GM19238 (cell line): ENCODE data around the gene SP4.

Source experiments
- DNase-seq: peaks from one replicate; pipeline ENCODE4 v3.0.0; 2011; ENCODE audit warnings: low spot score; ENCODE audit not compliant: insufficient read length

Gene SP4

DNA sequence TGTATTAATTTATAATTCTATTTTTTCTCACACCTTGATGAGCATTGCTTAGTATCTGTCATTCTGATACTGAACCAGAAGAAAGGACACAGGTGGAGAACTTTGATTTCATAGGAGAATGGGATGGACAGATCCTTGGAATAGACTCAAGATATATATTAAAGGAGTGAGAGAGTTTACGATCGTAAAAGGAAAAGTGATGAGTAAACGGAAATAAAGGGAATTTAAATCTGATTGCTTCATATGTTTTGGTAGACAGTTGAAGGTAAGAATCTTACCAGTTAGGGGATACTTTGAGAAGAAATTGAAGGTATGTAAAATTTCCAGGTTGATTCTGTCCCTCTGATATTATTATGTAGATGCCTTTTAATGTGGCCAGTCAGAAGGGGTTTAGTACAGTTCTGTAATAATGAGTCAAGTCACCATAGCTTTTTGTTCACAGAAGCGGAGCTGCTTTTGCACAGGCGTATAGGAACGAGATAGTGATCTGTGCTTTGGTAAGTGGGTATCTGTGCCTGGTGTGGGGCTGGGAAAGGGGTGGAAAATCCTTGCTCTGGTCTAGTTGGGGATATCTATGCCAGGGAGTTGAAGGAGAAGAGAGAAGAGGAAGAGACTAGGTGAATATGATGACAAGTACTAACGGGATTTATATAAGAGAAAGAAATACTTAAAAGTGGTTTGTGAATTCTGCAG is 15.4 kb downstream of the SP4 start:
- no peak for DNase-seq

DNA sequence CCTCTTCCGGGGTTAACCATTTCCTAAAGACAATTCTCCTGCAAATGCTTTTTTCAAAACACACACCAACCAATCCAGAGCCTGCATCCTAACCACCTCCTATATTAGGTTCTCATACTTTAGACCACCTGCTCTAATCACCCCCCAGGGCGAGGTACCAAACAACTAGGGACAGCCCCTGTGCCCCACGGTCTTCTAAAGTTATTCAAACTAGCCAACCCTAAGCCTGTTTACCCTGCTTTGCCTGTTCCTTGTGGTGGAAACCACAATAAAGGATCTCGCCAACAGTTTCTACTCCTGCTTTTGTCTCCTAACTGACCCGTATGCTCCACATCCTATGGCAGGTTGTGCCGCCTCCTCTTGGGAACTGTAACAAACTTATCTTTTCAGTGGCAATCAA is 21.1 kb downstream of the SP4 start:
- DNase-seq: no peak

DNA sequence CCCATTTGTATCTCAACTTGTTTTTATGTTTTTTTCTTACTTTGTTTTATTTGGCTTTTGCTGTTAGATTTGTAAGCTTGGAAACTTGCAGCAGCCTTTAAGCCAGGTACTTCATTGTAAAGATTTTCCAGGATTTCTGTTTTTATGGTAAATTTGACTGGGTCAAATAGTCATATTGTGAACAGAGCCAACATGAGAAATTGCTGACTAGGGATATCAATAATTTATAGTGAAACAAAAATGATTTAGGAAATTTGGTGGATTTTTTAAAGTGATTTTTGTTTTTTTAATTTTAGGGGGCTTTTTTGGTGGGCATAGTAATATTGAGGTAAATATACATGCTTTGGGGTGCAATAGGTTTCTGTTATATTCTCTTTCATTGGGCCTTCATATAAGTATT is 22.2 kb downstream of the SP4 start:
- DNase-seq: no peak

DNA sequence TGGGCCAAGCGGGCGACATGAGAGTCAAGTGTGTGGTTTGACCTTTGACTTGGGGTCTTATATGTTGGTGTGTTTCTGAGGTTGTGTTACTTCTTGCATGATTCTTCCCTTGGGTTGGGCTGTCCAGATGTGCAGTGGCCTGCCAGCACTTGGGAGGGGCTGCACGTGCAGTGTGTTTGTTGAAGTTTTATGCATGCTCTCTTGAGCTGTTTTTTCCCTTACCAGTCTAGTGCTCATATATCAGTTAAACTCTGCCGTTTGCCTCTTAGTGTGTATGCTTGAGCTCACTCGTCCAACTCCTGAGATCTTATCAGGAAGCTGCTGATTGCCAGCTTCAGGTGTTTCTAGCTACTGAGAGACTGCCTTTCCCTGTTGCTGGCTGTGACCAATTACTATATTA is 23.1 kb downstream of the SP4 start:
- DNase-seq: no peak

DNA sequence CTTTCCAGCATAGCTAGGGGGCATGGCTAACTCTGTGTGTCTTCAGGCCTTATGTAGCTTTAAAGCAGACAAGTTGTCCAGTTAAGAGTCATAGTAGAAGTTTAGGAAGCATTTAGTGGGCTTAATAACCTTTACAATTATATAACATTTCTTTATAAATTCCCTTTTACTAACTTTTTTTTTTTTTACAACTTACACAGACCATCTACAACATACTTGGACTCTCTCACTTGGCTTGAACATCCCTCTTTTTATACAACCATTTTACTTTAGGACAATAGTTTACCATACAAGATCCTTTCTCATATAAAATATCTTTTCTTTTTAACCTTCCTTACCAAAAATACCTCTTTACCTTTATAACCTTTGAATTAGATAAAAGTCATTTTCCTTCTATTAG is 26.3 kb downstream of the SP4 start:
- no peak for DNase-seq

DNA sequence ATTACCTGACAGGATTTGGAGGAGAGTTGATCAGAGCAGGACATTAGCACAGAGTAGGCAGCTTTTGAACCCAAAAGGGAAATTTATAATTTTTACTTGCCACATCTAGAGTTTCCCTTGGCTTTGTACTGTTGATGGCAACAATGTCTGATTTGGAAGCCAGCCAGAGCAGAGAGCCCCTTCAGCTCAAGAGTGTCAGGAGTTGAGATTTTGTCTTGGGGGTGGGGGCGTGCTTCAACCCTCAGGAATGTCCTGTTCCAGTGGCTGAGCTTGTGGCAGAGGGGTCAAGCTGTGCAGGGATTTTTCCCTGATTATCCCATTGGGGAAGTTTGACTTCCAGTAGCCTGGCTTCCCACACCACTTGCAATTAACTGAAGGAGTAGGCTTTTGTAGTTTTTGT is 27.0 kb downstream of the SP4 start:
- no peak for DNase-seq

DNA sequence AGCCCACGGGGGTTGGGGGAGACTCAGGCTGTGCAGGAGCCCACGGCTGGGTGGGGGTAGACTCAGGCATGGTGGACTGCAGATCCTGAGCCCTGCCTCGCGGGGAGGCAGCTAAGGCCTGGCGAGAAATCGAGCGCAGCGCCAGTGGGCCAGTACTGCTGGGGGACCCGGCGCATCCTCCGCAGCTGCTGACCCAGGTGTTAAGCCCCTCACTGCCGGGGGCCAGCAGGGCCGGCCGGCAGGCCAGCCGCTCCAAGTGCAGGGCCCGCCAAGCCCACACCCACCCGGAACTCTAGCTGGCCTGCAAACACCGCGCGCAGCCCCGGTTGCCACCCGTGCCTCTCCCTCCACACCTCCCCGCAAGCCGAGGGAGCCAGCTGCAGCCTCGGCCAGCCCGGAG is 33.4 kb downstream of the SP4 start:
- no peak for DNase-seq

DNA sequence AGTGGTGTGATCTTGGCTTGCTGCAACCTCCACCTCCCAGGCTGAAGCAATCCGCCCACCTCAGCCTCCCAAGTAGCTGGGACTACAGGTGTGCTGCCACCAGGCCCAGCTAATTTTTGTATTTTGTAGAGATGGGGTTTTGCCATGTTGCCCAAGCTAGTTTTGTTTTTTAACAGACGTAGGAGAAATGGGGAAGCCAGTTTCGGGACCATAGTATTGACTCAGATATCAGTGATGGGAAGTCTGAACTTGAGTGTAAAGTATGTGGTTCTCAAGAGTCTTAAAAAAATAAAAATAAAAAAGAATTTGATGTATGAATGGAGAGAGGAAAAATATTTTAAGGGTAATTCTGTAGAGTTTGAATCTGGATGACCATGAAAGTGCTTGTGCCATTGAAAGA is 34.2 kb downstream of the SP4 start:
- no peak for DNase-seq

DNA sequence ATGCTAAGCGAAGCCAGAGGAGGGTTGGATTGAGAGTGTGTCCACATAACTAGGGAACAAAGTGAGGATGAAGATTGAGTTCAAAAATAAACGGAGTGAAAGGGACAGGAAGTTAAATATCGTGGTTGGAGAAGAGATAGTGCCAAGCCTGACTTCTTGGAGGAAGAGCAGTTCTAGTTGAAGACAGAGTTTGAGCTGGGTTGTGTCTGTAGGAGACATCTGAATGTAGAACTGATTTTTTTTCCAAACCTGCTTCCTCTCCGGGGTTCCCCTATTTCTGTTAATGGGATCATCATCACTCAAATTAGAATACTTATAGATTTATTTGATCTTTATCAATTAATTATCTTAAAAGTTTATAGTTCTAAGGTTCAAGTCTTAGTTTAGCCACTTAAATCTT is 35.6 kb downstream of the SP4 start:
- no peak for DNase-seq

DNA sequence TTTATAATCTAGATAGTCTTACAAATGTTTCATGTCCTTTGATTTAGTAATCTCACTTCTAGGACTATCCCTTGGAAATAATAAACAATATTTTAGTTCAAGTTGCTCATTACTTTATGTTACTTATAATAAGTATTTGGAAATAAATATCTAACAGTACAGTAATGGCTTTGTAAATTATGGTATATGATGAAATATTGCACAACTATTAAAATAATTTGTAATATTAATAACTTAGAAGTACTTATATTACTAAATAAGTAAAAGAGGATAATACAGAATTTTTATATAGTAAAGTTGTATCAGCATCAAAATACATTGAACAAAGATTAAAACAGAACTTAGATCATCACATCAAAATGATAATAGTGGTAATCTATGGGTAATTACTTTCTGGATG is 41.1 kb downstream of the SP4 start:
- no peak for DNase-seq

DNA sequence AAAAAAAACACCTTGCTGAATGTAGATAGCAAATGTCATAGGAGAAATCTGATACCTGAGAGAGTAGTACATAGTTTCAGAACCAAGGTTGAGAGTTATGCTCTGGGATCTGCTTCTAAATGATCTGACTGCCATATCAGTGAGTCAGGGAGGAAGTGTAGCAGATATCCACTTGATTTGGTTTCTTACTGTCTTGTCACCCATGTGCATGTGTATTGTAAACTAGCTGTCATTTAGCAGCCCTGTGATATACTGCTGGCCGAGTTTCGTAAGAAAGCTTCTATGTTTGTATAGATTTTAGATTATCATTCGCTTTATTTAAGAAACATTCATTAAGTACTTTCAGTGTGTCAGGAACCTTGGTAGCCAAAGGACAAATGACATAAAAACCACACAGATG is 42.0 kb downstream of the SP4 start:
- no peak for DNase-seq

DNA sequence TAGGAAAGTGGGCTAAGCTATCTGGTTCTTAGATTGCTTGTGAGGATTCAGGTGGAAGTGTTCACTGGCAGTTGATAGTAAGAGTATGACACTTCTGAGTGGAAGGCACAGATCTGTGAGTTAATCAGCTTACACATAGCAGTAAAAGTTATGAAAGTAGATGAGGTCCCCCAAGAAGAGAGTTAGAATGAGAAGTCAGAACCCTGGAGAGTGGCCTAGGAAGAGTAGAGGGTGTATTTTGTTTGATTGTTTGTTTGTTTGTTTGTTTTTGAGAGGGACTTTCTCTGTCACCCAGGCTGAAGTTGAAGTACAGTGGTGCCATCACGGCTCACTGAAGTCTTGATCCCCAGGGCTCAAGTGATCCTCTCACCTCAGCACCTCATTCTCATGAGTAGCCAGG is 44.1 kb downstream of the SP4 start:
- no peak for DNase-seq

DNA sequence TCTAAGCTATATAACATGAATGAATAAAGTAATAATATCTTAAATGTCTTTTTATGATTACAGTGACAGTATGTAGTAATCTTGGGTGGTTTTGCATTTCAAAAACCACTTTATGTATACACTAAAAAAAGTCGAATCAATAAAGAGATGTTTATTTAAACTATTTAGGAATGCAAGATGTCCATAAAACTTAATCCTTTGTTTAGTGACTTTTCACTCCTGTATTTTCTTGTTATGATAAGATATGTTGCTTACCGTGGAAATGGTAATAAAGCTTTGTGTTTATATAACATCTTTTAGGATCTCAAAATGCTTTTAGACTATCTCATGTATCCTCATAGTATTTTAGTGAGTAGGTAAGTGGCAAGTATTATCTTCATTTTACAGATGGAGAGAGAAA is 48.5 kb downstream of the SP4 start:
- DNase-seq: no peak

DNA sequence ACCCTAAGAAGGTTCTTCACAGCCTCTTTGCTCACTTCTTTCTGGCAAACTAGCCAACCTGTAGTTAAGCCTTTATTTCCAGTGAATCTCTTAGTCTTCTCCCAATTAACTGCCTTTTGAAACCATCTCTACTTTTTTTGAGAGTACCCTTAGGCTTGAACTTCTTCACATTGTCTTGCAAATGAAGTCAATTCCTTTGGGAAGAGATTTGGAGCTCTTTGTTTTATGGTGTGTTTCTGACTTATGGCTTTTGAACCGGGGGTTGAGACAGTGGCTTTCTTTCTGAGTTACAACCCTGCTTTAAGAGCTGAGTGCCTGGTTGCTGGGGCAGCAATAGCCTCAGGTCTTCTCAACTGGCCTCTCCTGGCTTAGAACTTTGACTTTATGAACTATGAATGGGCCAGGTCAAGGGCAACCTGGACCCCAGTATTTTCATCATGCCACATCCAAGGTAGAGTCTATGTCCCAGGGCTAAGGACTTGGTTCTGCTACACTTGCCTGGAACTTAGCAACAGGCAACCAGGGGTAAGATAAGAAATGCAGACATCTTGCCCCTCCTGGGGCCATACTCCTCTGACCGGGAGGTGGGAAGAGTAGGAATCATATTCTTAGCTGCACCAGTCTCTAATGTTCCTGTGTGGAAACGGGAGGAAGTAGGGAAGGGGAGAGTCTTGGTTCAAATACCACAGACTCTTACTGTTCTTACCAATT is 53.0 kb downstream of the SP4 start:
- DNase-seq: no peak

DNA sequence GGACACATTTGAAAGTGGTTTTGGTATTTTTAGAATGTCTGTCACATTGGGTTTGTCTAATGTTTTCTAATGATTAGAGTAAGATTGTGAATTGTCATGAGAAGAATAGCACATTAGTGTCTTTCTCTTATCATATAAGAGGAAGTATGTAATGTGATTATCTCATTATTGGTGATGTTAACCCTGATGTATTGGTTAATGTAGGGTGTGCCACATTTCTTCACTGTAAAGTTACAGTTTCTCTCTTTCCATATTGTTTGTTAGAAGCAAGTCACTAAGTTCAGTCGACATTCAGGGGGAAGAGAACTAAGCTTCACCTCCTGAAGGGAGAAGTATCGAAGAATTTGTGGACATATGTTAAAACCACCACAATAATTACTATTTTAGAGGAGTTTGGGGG is 58.6 kb downstream of the SP4 start:
- DNase-seq: no peak

DNA sequence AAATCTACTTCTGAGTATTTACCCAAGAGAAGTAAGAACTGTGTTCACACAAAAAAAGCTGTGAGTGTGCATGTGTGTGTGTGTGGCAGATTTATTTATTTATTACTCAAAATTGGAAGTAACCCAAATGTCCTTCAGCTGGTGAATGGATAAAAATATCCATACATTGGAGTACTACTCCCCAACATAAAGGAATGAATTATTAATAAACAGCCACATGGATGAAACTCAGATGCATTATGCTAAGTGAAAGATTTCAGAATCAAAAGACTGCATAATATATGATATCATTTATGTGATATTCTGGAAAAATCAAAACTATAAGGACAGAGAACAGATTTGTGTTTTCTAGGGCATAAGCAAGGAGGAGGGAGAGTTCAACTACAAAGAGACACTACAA is 67.8 kb downstream of the SP4 start:
- DNase-seq: no peak

DNA sequence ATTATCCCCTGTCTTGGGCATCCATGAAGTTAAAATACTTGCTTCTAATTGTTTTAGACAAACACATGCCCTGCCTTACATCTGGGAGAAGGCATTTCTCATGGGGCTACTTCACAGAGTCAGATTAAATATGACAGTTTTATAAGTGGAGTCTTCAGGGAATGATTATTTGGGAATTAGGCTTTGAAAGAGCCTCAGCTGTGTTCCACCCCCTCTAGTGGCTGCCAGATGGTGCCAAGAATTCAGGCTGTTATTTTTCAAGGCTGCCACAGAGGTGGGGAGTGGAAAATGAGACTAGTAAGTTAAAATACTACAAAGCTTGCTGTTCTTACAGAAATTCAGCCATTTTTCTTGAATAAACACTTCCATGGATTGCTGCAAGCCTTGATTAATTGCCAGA is 69.2 kb downstream of the SP4 start:
- DNase-seq: no peak

DNA sequence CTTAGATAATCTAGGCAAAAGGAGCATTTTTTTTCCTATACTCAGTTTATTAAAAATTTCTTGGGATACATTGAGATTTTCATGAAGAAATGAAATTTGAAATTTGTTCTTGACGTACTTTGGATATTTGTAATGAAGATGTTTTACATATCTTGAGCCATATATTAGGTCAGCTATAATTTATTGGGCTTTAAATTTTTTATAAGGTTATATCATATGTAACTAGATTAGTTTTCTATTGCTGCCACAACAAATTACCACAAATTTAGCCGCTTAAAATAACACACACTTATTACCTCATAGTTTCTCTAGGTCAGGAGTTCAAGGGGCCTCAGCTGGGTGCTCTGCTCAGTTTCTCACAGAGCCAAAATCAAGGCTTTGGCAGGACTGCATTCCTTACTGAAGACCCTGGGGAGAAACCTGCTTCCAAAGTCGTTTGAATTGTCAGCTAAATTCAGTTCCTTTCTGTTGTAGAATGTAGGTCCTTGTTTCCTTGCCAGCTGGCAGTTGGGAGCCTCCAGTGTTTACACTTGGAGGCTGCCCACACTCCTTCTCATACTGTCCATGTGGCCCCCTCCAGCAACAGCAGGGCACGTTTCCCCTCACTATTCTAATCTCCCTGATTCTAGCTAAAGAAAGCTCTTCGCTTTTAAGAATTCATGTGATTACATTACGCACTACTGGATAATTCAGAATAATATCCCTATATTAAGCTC is 72.4 kb downstream of the SP4 start:
- DNase-seq: no peak

DNA sequence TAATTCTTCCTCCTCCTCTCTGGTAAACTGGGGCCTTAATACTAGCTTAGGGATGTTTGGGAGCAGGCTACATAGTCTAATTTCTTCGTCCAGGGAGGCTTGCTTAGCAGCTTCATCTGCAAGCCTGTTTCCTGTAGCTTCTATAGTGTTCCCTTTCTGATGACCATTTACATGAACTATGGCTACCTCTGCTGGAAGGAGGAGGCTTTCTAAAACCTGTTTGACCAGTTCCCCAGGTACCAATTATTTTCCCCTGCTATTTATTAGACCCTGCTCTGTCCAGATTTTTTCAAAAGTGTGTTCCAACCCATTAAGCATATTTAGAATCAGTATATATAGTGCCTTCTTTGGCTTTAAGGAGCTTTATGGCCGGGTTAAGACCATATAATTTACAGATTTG is 76.1 kb downstream of the SP4 start:
- DNase-seq: no peak

DNA sequence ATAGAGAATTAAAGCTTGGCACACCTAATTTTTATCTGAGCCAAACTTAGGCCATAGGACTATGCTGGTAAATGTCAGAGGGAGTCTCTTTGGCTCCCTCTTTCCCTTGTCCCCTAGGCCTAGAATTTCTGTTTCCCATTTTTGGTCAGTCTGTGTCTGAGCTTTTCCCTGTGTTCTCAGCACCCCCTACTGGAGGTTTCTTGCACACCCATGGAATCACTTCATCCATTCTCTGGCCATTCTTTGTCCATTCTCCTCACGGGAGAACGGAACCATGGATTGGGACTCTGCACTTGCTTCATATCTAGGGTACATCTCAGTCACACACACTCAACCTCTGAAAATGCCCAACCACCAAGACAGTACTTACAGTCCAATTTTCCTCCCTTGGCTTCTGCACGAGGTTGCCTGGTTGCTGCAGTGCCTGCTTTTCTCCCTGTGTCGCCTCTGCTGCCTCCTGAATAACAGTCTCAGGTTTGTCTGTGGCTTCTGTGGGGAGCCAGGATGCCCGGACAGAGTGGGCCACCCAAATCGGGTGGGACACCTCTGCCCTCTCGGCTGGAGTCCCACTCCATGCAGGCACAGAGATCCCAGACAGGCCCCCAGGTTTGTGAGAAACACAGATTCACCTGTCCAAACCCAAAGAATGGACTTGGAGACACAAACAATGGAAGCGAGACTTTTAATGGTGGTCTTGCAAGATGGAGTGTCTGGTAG is 79.9 kb downstream of the SP4 start:
- DNase-seq: no peak

DNA sequence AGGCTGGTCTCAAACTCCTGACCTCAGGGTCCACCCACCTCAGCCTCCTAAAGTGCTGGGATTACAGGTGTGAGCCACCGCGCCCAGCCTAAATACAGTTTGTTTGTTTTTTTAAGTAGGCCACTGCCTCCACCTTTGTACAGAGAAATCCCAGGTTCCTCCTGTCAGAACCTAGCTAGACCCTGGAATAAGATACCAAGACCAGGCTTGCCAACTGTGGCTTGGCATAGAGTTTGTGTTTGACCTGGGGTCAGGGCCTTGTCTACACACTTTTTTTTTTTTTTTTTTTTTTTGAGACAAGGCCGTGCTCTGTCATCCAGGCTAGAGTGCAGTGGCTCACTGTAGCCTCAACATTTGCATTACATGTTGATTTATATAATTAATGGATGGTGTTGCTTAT is 80.7 kb downstream of the SP4 start:
- no peak for DNase-seq

DNA sequence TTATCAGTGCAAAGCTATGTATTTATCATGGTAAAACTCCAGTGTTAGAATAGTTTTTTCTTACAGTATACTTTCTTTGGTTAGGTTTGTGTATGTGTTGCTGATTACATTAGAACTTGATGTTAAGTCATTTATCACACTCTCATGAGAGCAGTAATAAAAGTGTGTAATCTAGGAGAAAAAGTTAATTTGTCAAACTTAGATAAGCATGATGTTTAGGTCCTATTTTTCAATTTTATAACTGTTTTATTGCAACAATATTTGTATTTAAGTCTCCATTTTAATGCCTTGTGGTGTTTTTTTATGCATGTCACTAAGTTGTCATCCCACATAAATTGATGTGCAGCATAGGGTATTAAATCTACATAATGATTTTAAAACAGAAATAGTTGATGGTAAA is 86.2 kb downstream of the SP4 start:
- DNase-seq: no peak
